HEK293 (cell line): ENCODE results near the gene KCNJ1.

Experiments used
- CTCF ChIA-PET: fragments of 350-600 bp; formaldehyde crosslinking; extraction: SDS; loops from one replicate; lab custom pipeline; 2021; ENCODE audit warnings: antibody characterized with exemption; lab: Yijun Ruan, JAX
- POLR2A ChIA-PET: fragments of 300-600 bp; formaldehyde crosslinking; extraction: SDS; loops from one replicate; lab custom pipeline; 2020; ENCODE audit warnings: antibody characterized with exemption, inconsistent platforms; lab: Yijun Ruan, JAX
- H3K27ac ChIP-seq: fragments of 200-500 bp; sonication (Bioruptor generic); 2 replicates; pipeline ENCODE4 v1.5.1; 2014; ENCODE audit warnings: low read depth, low read length, control low read depth, inconsistent platforms; ENCODE audit errors: extremely low read depth
- H3K36me3 ChIP-seq, 2 experiments: fragments of 200-500 bp in 1 of 2; sonication (Bioruptor generic) in 1 of 2; 1 replicate in 1 of 2; 2 replicates in 1 of 2; pipeline ENCODE4 v1.5.1; 2014 to 2017; ENCODE audit warnings: inconsistent platforms in 2 of 2, low read length in 2 of 2; ENCODE audit not compliant: control insufficient read depth in 2 of 2, insufficient read depth in 1 of 2
- H3K4me1 ChIP-seq: fragments of 200-500 bp; sonication (Bioruptor generic); 2 replicates; pipeline ENCODE4 v1.5.1; 2014; ENCODE audit warnings: mild to moderate bottlenecking, low read length, inconsistent platforms; ENCODE audit not compliant: control insufficient read depth, insufficient read depth
- H3K4me3 ChIP-seq: 2 replicates; pipeline ENCODE4 v1.5.1; 2011; ENCODE audit warnings: low read depth, mild to moderate bottlenecking, control low read depth, low read length, moderate library complexity
- H3K9me3 ChIP-seq: fragments of 200-500 bp; sonication (Bioruptor generic); 2 replicates; pipeline ENCODE4 v1.5.1; 2014; ENCODE audit warnings: low read depth, low read length, inconsistent platforms; ENCODE audit not compliant: control insufficient read depth, insufficient read depth
- FEZF1 ChIP-seq: fragments of 450-650 bp; formaldehyde crosslinking; IDR thresholded peaks from 2 replicates; pipeline ENCODE4 v1.5.1; 2016; ENCODE audit warnings: missing biosample characterization, missing genetic modification characterization
- GLI2 ChIP-seq: fragments of 450-650 bp; formaldehyde crosslinking; IDR thresholded peaks from 2 replicates; pipeline ENCODE4; 2017; ENCODE audit warnings: missing biosample characterization, missing genetic modification characterization, low read depth, borderline replicate concordance
- HOXC10 ChIP-seq: sonication (generic); formaldehyde crosslinking; IDR thresholded peaks from 2 replicates; pipeline ENCODE4 v1.8.1; 2023; ENCODE audit warnings: mild to moderate bottlenecking, missing genetic modification reagents
- INSM2 ChIP-seq: fragments of 450-650 bp; formaldehyde crosslinking; IDR thresholded peaks from 2 replicates; pipeline ENCODE4 v1.5.1; 2016; ENCODE audit warnings: missing biosample characterization, missing genetic modification characterization
- MEIS1 ChIP-seq: sonication (generic); formaldehyde crosslinking; IDR thresholded peaks from 2 replicates; pipeline ENCODE4 v1.8.1; 2022; ENCODE audit warnings: missing genetic modification reagents, mild to moderate bottlenecking, borderline replicate concordance
- ZFHX2 ChIP-seq: fragments of 450-650 bp; formaldehyde crosslinking; conservative IDR thresholded peaks from 2 replicates; pipeline ENCODE4 v1.5.1; 2016; ENCODE audit warnings: missing biosample characterization, missing genetic modification characterization
- ZNF157 ChIP-seq: fragments of 450-650 bp; formaldehyde crosslinking; IDR thresholded peaks from 2 replicates; pipeline ENCODE4 v1.5.1; 2016; ENCODE audit warnings: missing biosample characterization, missing genetic modification characterization
- ZNF416 ChIP-seq: fragments of 450-650 bp; formaldehyde crosslinking; IDR thresholded peaks from 2 replicates; pipeline ENCODE4 v1.5.1; 2016; ENCODE audit warnings: missing biosample characterization, missing genetic modification characterization
- ZNF600 ChIP-seq: fragments of 450-650 bp; formaldehyde crosslinking; IDR thresholded peaks from 2 replicates; pipeline ENCODE4 v1.5.1; 2016; ENCODE audit warnings: missing biosample characterization, missing genetic modification characterization
- ZNF658 ChIP-seq: fragments of 450-650 bp; formaldehyde crosslinking; IDR thresholded peaks from 2 replicates; pipeline ENCODE4; 2016; ENCODE audit warnings: missing biosample characterization, missing genetic modification characterization
- ZNF677 ChIP-seq: fragments of 450-650 bp; IDR thresholded peaks from 2 replicates; pipeline ENCODE4 v1.5.0; 2018; ENCODE audit warnings: missing biosample characterization, mild to moderate bottlenecking, missing genetic modification characterization, moderate library complexity
- ZNF76 ChIP-seq: fragments of 450-650 bp; formaldehyde crosslinking; IDR thresholded peaks from 2 replicates; pipeline ENCODE4; 2016; ENCODE audit warnings: low read depth, missing biosample characterization, missing genetic modification characterization, borderline replicate concordance
- ZNF785 ChIP-seq: fragments of 450-650 bp; formaldehyde crosslinking; IDR thresholded peaks from 2 replicates; pipeline ENCODE4 v1.5.1; 2016; ENCODE audit warnings: missing biosample characterization, missing genetic modification characterization
- TF ChIP-seq, protein P1 (sequence below): fragments of 450-650 bp; formaldehyde crosslinking; IDR thresholded peaks from 2 replicates; pipeline ENCODE4 v1.5.1; 2016; ENCODE audit warnings: missing biosample characterization, missing genetic modification characterization
- TF ChIP-seq, protein P2 (sequence below): fragments of 450-650 bp; formaldehyde crosslinking; IDR thresholded peaks from 2 replicates; pipeline ENCODE4 v1.5.1; 2016; ENCODE audit warnings: missing biosample characterization, missing genetic modification characterization
- TF ChIP-seq, protein P3 (sequence below): fragments of 450-650 bp; formaldehyde crosslinking; IDR thresholded peaks from 2 replicates; pipeline ENCODE4 v1.5.1; 2017; ENCODE audit warnings: missing biosample characterization, missing genetic modification characterization
- TF ChIP-seq, protein P4 (sequence below): fragments of 450-650 bp; formaldehyde crosslinking; IDR thresholded peaks from 2 replicates; pipeline ENCODE4 v1.5.1; 2016; ENCODE audit warnings: missing biosample characterization, missing genetic modification characterization
- TF ChIP-seq, protein P5 (sequence below): fragments of 450-650 bp; formaldehyde crosslinking; IDR thresholded peaks from 2 replicates; pipeline ENCODE4 v1.5.1; 2017; ENCODE audit warnings: missing biosample characterization, missing genetic modification characterization

Gene KCNJ1

DNA sequence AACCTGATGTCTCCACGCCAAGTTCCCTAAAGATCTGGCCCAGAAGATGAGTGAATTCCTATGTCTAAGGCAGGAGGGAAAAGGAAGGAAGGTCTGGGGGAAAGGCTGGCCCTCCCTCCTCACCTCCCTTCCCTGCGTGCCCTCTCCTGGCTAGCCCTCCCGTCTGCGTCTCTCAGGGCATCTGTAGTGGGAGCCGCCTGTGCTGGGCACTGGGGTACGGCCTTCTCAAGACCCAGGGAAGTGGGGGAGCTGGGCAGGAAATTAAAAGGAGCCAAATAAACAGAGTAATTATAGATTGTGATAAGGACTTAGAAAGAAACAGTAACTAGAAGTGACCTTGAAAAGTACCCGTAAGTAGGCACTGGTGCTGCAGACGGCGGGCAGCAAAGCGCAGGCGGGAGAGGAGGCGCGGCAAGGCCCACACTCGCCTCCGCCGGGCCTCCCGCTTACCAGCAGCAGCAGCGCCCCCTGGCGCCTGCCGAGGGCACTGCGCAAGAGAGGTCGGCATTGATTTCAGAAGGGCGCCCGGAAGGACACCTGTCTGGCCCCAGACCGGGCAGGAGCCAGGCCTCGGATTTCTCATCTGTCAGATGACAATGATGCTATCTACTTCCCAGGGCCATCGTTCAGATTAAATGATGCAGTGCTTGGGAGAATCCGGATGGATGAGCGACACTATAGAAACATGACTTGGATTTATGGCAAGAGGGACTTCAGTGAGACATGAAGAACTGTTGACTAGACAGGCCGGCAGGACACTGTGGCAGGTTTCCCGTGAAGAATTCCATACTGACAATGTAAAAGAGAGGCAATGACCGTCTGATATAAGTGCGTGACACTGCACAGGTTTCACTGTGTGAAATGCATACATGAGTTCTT is 7.3 kb downstream of the KCNJ1 start:
- H3K9me3 ChIP-seq: no peaks in the 10 kb centered on the region
- ChIA-PET POLR2A (no interaction called here), CTCF (interaction anchor here (1.4 to 1.7 kb wide), 2 partner anchors 11 to 24 kb away, joined by 3 read pairs; no protein-coding TSS in a partner anchor)

More for the DNA sequence above, 7.3 kb downstream of the KCNJ1 start:
- no peak overlapping the region for H3K27ac ChIP-seq
- no peak overlapping the region for H3K4me3 ChIP-seq
- TF ChIP-seq ZNF157: no peak
- TF ChIP-seq GLI2: no peak
- TF ChIP-seq ZFHX2 (tag by site-specific recombination): no peak
- TF ChIP-seq ZNF76 (tag by site-specific recombination): no peak
- no peak for TF ChIP-seq ZNF785
- TF ChIP-seq, protein P1, sequence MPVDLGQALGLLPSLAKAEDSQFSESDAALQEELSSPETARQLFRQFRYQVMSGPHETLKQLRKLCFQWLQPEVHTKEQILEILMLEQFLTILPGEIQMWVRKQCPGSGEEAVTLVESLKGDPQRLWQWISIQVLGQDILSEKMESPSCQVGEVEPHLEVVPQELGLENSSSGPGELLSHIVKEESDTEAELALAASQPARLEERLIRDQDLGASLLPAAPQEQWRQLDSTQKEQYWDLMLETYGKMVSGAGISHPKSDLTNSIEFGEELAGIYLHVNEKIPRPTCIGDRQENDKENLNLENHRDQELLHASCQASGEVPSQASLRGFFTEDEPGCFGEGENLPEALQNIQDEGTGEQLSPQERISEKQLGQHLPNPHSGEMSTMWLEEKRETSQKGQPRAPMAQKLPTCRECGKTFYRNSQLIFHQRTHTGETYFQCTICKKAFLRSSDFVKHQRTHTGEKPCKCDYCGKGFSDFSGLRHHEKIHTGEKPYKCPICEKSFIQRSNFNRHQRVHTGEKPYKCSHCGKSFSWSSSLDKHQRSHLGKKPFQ: no peak
- TF ChIP-seq ZNF600: no peak
- TF ChIP-seq ZNF658 (tag by site-specific recombination): no peak
- TF ChIP-seq, protein P2, sequence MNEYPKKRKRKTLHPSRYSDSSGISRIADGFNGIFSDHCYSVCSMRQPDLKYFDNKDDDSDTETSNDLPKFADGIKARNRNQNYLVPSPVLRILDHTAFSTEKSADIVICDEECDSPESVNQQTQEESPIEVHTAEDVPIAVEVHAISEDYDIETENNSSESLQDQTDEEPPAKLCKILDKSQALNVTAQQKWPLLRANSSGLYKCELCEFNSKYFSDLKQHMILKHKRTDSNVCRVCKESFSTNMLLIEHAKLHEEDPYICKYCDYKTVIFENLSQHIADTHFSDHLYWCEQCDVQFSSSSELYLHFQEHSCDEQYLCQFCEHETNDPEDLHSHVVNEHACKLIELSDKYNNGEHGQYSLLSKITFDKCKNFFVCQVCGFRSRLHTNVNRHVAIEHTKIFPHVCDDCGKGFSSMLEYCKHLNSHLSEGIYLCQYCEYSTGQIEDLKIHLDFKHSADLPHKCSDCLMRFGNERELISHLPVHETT: no peak
- TF ChIP-seq MEIS1 (CRISPR knock-in tag): no peak
- TF ChIP-seq, protein P3, sequence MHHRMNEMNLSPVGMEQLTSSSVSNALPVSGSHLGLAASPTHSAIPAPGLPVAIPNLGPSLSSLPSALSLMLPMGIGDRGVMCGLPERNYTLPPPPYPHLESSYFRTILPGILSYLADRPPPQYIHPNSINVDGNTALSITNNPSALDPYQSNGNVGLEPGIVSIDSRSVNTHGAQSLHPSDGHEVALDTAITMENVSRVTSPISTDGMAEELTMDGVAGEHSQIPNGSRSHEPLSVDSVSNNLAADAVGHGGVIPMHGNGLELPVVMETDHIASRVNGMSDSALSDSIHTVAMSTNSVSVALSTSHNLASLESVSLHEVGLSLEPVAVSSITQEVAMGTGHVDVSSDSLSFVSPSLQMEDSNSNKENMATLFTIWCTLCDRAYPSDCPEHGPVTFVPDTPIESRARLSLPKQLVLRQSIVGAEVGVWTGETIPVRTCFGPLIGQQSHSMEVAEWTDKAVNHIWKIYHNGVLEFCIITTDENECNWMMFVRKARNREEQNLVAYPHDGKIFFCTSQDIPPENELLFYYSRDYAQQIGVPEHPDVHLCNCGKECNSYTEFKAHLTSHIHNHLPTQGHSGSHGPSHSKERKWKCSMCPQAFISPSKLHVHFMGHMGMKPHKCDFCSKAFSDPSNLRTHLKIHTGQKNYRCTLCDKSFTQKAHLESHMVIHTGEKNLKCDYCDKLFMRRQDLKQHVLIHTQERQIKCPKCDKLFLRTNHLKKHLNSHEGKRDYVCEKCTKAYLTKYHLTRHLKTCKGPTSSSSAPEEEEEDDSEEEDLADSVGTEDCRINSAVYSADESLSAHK (tag by site-specific recombination): no peak
- TF ChIP-seq FEZF1: no peak
- TF ChIP-seq ZNF677 (tag by site-specific recombination): no peak
- TF ChIP-seq, protein P4, sequence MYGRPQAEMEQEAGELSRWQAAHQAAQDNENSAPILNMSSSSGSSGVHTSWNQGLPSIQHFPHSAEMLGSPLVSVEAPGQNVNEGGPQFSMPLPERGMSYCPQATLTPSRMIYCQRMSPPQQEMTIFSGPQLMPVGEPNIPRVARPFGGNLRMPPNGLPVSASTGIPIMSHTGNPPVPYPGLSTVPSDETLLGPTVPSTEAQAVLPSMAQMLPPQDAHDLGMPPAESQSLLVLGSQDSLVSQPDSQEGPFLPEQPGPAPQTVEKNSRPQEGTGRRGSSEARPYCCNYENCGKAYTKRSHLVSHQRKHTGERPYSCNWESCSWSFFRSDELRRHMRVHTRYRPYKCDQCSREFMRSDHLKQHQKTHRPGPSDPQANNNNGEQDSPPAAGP: no peak
- no peak for TF ChIP-seq INSM2 (tag by site-specific recombination)
- TF ChIP-seq, protein P5, sequence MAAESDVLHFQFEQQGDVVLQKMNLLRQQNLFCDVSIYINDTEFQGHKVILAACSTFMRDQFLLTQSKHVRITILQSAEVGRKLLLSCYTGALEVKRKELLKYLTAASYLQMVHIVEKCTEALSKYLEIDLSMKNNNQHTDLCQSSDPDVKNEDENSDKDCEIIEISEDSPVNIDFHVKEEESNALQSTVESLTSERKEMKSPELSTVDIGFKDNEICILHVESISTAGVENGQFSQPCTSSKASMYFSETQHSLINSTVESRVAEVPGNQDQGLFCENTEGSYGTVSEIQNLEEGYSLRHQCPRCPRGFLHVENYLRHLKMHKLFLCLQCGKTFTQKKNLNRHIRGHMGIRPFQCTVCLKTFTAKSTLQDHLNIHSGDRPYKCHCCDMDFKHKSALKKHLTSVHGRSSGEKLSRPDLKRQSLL (tag by site-specific recombination): no peak
- no peak for TF ChIP-seq ZNF416 (tag by site-specific recombination)
- no peak for TF ChIP-seq HOXC10 (CRISPR knock-in tag)
- no peaks in the 10 kb centered on the region for H3K36me3 ChIP-seq
- no peaks in the 10 kb centered on the region for H3K4me1 ChIP-seq
